Measurements from ENCODE around the gene UPF1.

The UPF1 gene

GRCh38 chr19:18840288-18841267 is 8.8 kb downstream of the UPF1 start:
- no peak for DNase-seq

GRCh38 chr19:18841400-18841799 is 9.6 kb downstream of the UPF1 start:
- no peak for DNase-seq

GRCh38 chr19:18842166-18842565 is 10.4 kb downstream of the UPF1 start:
- DNase-seq: no peak

- DNase-seq: no peak
These were observed 12.2 kb downstream of the UPF1 start for GRCh38 chr19:18843960-18844359.

- DNase-seq: no peak
These were observed 13.1 kb downstream of the UPF1 start for GRCh38 chr19:18844806-18845329.

GRCh38 chr19:18845961-18846360 is 14.2 kb downstream of the UPF1 start:
- no peak for DNase-seq

GRCh38 chr19:18846862-18847548 is 15.2 kb downstream of the UPF1 start:
- DNase-seq: peak; percentile 45

DNA sequence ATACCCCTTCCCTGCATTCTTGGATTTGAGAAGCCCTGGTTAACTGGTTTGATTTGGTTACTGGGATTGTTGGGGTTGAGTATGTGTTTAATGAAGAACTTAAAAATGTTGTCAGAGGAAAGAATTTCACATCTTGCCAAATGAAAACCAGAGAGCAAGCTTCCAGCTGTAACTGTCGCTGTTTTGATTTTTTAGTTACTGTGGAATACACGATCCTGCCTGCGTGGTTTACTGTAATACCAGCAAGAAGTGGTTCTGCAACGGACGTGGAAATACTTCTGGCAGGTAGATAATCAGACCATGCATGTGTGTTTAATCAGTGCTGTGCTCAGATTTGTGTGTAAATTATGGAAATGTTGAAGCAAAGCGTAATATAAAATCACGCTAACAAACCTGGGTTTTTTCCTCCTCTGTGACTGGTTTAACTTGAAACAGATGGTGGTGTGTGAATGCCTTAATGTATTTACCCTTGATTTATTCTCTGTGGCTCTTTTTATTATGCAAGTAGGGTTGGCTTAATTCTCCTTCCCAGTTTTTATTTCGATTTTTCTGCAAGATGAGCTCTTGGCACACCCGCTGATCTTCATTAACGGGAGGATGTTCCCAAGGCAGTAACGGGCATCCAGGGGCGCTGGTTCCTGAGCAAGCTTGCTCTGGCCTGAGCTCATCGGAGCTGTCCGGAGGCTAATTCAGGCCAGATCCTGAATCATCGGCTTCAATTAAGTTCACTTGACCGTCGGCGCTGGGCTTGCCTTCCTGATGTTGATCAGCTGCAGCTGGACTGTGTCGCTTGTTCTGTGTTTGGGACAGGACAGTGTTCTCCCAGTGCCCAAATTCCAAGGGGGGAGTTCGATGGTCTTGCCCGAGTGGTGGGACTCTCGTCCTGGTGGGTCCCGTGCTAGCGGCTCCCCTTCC is 16.0 kb downstream of the UPF1 start:
- DNase-seq: no peak

- DNase-seq: no peak
These were observed 17.3 kb downstream of the UPF1 start for GRCh38 chr19:18848878-18849661.

DNA sequence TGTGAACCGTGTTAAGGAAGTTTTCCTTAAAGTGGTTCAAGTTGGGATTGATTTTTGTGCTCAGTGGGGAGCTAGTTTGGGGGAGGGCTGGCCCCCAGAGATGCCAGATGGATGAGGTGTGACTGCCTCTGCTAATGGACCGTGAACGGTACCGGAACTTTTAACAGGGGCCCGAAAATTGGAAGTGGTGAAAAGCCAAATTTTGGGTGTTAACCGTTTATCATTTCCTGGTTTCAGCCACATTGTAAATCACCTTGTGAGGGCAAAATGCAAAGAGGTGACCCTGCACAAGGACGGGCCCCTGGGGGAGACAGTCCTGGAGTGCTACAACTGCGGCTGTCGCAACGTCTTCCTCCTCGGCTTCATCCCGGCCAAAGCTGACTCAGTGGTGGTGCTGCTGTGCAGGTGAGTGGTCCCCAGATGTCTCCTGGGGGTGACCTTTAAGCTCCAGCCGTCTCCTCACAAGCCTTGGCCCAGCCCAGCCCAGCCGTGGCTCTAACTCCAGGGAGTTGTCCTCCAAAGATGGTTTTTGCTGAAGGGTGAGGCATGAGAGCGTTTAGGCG is 18.2 kb downstream of the UPF1 start:
- DNase-seq: no peak

- no peak for DNase-seq
These were observed 19.0 kb downstream of the UPF1 start for GRCh38 chr19:18850471-18851375.

DNA sequence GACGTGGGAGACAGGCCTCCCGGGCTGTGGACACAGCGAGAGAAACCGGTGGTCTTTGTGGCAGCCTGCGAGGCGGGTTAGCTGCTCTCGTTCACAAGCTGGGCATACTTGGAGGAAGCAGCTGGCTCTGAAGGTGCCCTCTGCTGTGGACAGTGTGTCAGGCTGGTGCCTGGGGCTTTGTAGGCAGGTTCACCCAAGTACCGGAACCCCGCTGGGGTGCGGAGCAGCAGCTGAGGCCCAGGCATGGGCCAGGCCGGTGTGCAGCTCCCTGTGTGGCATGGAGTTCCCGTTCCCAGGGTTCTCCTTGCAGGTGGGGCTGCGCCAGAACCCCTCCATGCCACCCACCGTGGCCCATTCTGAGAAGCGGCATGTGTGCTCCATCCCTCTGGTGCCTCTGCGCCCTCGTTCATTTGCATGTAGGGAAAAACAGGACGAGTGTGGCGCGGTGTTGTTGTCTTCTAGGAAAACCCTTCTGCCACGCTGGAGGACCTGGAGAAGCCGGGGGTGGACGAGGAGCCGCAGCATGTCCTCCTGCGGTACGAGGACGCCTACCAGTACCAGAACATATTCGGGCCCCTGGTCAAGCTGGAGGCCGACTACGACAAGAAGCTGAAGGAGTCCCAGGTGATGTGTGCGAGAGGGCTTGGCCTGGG is 20.0 kb downstream of the UPF1 start:
- no peak for DNase-seq

DNA sequence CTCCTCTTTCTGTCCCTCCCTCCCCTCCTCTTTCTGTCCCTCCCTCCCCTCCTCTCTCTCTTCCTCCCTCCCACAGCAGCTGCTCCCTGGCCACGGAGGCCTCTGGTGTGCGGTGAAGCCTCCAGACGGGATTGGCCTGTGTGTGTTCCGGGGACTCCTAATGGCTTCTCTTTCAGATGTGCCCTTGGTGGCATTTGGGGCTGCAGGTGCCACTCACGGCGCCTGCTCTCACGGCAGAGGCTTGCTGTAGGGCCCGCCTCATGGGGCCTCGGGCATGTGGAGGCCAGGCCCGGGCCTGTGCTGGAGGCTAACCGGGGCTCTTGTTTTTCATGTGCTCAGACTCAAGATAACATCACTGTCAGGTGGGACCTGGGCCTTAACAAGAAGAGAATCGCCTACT is 20.9 kb downstream of the UPF1 start:
- no peak for DNase-seq

- DNase-seq: no peak
These were observed 22.1 kb downstream of the UPF1 start for GRCh38 chr19:18853755-18854427.

GRCh38 chr19:18854982-18855381 is 23.2 kb downstream of the UPF1 start:
- no peak for DNase-seq

DNA sequence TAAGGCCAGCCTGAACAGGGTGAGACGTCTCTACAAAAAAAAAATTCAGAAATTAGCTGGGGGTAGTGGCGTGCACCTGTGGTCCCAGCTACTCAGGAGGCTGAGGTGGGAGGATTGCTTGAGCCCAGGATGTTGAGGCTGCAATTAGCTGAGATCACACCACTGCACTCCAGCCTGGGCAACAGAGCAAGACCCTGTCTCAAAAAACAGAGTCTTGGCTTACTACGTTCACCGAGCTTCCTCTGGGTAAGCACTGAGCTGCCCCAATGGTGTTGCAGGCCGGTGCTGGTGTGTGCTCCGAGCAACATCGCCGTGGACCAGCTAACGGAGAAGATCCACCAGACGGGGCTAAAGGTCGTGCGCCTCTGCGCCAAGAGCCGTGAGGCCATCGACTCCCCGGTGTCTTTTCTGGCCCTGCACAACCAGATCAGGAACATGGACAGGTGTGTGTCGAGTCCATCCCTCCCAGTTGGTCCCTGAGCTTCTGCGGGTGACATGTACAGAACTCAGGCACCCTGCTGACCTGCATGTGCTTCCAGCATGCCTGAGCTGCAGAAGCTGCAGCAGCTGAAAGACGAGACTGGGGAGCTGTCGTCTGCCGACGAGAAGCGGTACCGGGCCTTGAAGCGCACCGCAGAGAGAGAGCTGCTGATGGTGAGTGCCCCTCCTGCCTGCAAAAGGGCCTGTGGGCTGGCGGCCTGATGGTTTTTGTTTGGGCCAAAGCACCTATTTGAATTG is 24.1 kb downstream of the UPF1 start:
- DNase-seq: no peak

DNA sequence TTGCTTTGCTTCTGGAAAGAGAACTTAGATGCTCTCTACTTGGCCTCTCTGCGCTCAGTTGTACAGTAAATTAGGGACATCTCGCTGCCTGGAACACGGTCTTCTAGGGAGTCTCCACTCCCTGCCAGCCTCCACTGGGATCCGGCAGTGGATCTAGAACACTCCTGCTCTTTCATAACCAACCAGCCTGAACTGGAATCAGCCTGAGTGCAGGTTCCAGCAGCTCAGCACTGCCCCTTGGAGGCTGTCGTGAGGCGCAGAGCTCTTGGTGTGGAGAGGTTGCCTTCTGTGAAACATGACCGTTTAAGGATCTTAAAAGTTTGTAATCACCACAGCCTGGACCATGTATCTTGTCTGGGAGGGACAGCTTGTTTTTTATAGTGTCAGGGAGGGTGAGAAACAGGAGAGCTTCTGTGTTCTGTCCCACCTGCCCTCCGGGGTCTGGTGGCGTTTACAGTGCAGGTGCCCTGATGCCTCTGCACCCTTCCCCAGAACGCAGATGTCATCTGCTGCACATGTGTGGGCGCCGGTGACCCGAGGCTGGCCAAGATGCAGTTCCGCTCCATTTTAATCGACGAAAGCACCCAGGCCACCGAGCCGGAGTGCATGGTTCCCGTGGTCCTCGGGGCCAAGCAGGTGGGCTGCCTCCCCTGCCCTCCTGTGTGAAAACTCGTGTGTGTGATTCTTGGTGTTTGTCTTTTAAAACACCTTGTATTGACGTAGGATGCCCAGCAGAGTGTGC is 24.8 kb downstream of the UPF1 start:
- DNase-seq: peak; percentile 17

- DNase-seq: no peak
These were observed 25.5 kb downstream of the UPF1 start for GRCh38 chr19:18857223-18857622.

Data from NCI-H226 (cell line).